Measurements from ENCODE around the gene AGAP1. TPM values are rescaled to one million over a fixed set of nuclear protein-coding genes. Genes with fewer than 3 reads are reported as not detected.

Gene AGAP1
- total RNA-seq, 1 donor from 2014 or later: 39.4 TPM

- Histone ChIP-seq H3K79me2 (ENCODE audit: insufficient read depth, low read length) (no peaks in the 10 kb centered on the region), H3K4me1 (ENCODE audit: insufficient read depth, low read length) (no peaks in the 10 kb centered on the region), H3K4me3 (ENCODE audit: insufficient read depth, low read depth, low read length) (no peak overlapping the region), H3K27me3 (ENCODE audit: insufficient read depth, low read length) (no peaks in the 10 kb centered on the region), H3K27ac (ENCODE audit: low read depth, low read length) (no peak overlapping the region), H3K36me3 (ENCODE audit: insufficient read depth, low read length) (no peaks in the 10 kb centered on the region), H2AFZ (ENCODE audit: low read depth, low read length) (no peak overlapping the region), H3K9ac (ENCODE audit: low read length) (no peak overlapping the region), H3K4me2 (ENCODE audit: low read length) (no peak overlapping the region), H3K9me3 (ENCODE audit: insufficient read depth, low read depth, low read length) (no peaks in the 10 kb centered on the region), H4K20me1 (ENCODE audit: insufficient read depth, low read length) (no peaks in the 10 kb centered on the region)
- FAIRE-seq (no peak), DNase-seq (ENCODE audit: low read depth) (no peak)
- H3K9me3 Mint-ChIP-seq (ENCODE audit: unreplicated experiment): no peaks in the 10 kb centered on the region
- no peaks in the 10 kb centered on the region for H3K27me3 Mint-ChIP-seq (ENCODE audit: low read depth, unreplicated experiment)
- H3K4me1 Mint-ChIP-seq (ENCODE audit: low read depth, unreplicated experiment): peaks cover 5% of the 10 kb centered on the region
- H3K27ac Mint-ChIP-seq (ENCODE audit: unreplicated experiment): no peak overlapping the region
- H3K4me3 Mint-ChIP-seq (ENCODE audit: unreplicated experiment): no peak overlapping the region
- TF ChIP-seq CTCF (IDR thresholded peaks at IDR 0.05; ENCODE audit: insufficient read depth, low read depth, low read length) (no peak), EZH2 (IDR thresholded peaks at IDR 0.05; ENCODE audit: insufficient read depth, low read length) (no peak)
- H3K36me3 Mint-ChIP-seq (ENCODE audit: low read depth, unreplicated experiment): peaks cover 14% of the 10 kb centered on the region
Measured at GRCh38 chr2:236017446-236017845, 523.6 kb downstream of the AGAP1 start.

GRCh38 chr2:236019434-236019833, 525.6 kb downstream of the AGAP1 start:
- no peaks in the 10 kb centered on the region for H4K20me1 ChIP-seq (ENCODE audit: insufficient read depth, low read length)
- no peak for DNase-seq (ENCODE audit: low read depth)
- H3K4me3 Mint-ChIP-seq (ENCODE audit: unreplicated experiment): no peak overlapping the region
- H3K27me3 ChIP-seq (ENCODE audit: insufficient read depth, low read length): no peaks in the 10 kb centered on the region
- no peaks in the 10 kb centered on the region for H3K27me3 Mint-ChIP-seq (ENCODE audit: low read depth, unreplicated experiment)
- H3K4me3 ChIP-seq (ENCODE audit: insufficient read depth, low read depth, low read length): no peak overlapping the region
- no peak for FAIRE-seq
- no peak overlapping the region for H3K27ac ChIP-seq (ENCODE audit: low read depth, low read length)
- no peaks in the 10 kb centered on the region for H3K79me2 ChIP-seq (ENCODE audit: insufficient read depth, low read length)
- H3K36me3 ChIP-seq (ENCODE audit: insufficient read depth, low read length): no peaks in the 10 kb centered on the region
- no peaks in the 10 kb centered on the region for H3K4me1 ChIP-seq (ENCODE audit: insufficient read depth, low read length)
- no peak for TF ChIP-seq CTCF (IDR thresholded peaks at IDR 0.05; ENCODE audit: insufficient read depth, low read depth, low read length)
- TF ChIP-seq EZH2 (IDR thresholded peaks at IDR 0.05; ENCODE audit: insufficient read depth, low read length): no peak
- H3K27ac Mint-ChIP-seq (ENCODE audit: unreplicated experiment): no peak overlapping the region
- H2AFZ ChIP-seq (ENCODE audit: low read depth, low read length): no peak overlapping the region
- H3K4me2 ChIP-seq (ENCODE audit: low read length): no peak overlapping the region
- H3K9ac ChIP-seq (ENCODE audit: low read length): no peak overlapping the region
- H3K36me3 Mint-ChIP-seq (ENCODE audit: low read depth, unreplicated experiment): peaks cover 18% of the 10 kb centered on the region
- no peaks in the 10 kb centered on the region for H3K9me3 Mint-ChIP-seq (ENCODE audit: unreplicated experiment)
- H3K9me3 ChIP-seq (ENCODE audit: insufficient read depth, low read depth, low read length): no peaks in the 10 kb centered on the region
- H3K4me1 Mint-ChIP-seq (ENCODE audit: low read depth, unreplicated experiment): peaks cover 5% of the 10 kb centered on the region

GRCh38 chr2:236021499-236022057, 527.7 kb downstream of the AGAP1 start:
- H3K36me3 Mint-ChIP-seq (ENCODE audit: low read depth, unreplicated experiment): peaks cover 18% of the 10 kb centered on the region
- no peak overlapping the region for H3K27ac ChIP-seq (ENCODE audit: low read depth, low read length)
- FAIRE-seq (no peak), DNase-seq (ENCODE audit: low read depth) (no peak)
- no peak overlapping the region for H3K27ac Mint-ChIP-seq (ENCODE audit: unreplicated experiment)
- no peaks in the 10 kb centered on the region for H3K27me3 ChIP-seq (ENCODE audit: insufficient read depth, low read length)
- TF ChIP-seq EZH2 (IDR thresholded peaks at IDR 0.05; ENCODE audit: insufficient read depth, low read length) (no peak), CTCF (IDR thresholded peaks at IDR 0.05; ENCODE audit: insufficient read depth, low read depth, low read length) (no peak)
- H3K27me3 Mint-ChIP-seq (ENCODE audit: low read depth, unreplicated experiment): no peaks in the 10 kb centered on the region
- H3K4me3 Mint-ChIP-seq (ENCODE audit: unreplicated experiment): no peak overlapping the region
- H4K20me1 ChIP-seq (ENCODE audit: insufficient read depth, low read length): no peaks in the 10 kb centered on the region
- H2AFZ ChIP-seq (ENCODE audit: low read depth, low read length): no peak overlapping the region
- no peak overlapping the region for H3K4me2 ChIP-seq (ENCODE audit: low read length)
- H3K9ac ChIP-seq (ENCODE audit: low read length): no peak overlapping the region
- no peak overlapping the region for H3K4me3 ChIP-seq (ENCODE audit: insufficient read depth, low read depth, low read length)
- no peaks in the 10 kb centered on the region for H3K36me3 ChIP-seq (ENCODE audit: insufficient read depth, low read length)
- H3K4me1 Mint-ChIP-seq (ENCODE audit: low read depth, unreplicated experiment): no peaks in the 10 kb centered on the region
- no peaks in the 10 kb centered on the region for H3K9me3 ChIP-seq (ENCODE audit: insufficient read depth, low read depth, low read length)
- H3K9me3 Mint-ChIP-seq (ENCODE audit: unreplicated experiment): no peaks in the 10 kb centered on the region
- H3K4me1 ChIP-seq (ENCODE audit: insufficient read depth, low read length): no peaks in the 10 kb centered on the region
- H3K79me2 ChIP-seq (ENCODE audit: insufficient read depth, low read length): no peaks in the 10 kb centered on the region
